ENCODE results near the gene PCDH19.

The PCDH19 gene

DNA sequence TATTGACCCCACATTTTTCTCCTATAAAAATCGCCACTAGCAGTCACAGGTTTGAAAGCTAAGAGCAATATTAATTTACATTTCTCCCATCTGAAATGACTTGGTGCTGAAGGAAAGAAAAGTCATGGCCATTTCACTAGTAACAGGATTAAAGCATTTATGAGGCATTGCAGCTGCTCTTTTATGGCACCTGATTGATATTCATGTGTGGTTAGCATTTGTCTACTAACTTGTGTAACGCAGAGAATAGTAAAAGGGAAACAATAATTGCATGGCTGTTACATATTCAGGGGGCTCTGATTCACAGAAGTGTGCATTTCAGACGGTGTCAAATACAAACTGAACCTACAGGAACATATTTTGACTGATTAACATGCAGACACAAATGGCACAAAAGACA, 5.2 kb downstream of the PCDH19 start:
- no peak for DNase-seq (ENCODE audit: low spot score)

DNA sequence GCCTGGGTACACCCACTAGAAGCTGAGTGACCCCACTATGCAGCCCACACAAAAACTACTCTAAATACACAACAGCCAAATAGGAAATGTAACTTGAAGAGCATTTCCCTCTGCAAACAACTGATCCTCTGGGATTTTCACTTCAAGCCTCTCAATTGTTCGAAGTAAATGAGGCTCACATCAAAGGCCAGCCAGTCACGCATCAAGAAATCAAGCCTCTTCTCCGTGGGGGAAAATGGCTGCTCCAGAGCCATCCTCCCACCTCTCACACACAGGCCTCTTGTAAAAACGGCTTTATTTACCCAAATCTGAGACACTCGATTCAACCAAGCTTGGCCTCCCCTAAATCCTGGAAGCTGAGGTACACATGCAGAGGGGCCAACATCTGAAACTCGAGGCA, 14.3 kb downstream of the PCDH19 start:
- no peak for DNase-seq (ENCODE audit: low spot score)

DNA sequence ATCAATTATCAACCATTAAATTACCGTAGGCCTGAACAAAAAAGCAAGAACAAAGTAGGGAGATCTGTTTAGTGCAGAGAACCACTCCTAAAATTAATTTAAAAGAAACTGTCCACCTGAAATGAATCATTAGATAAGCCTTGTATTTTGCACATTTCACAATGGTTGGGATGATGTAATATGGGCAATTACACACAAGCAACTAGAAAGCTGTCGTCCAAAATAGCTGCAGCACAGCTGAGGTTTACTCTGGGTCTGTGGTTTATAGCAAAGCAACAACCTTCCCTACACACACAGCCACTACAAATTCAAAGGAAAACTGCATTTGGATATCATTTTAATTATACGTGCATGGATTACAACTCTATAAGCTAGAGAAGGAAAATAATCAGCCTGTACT, 28.5 kb downstream of the PCDH19 start:
- no peak for DNase-seq (ENCODE audit: low spot score)

DNA sequence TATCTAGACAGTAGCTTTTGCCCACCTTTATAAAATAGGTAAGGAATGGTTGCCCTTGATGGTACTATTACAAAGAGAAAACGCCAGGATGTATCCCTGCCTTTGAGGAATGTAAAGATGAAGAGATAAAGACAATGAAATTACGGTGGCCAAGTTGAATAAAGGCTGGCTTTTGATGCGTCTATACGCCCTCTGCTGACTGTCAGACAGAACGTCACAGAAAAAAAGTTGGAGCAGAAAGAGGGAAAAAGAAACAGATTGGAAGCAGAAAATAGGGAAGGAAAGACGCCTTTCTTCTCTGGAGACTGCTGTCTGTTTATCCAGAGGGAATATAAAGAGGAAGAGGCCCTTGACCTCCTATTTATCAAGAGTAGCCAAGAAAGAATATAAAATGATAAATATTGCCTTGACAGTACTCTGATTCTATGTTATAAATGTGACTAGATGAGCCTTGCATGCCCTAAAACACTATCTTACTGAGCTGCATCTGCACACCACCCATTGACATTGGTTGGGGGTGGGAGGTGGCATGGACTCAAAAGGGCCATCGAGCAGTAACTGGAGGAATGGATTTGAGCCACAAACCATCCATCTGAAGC, 30.6 kb downstream of the PCDH19 start:
- DNase-seq (ENCODE audit: low spot score), result no peak

DNA sequence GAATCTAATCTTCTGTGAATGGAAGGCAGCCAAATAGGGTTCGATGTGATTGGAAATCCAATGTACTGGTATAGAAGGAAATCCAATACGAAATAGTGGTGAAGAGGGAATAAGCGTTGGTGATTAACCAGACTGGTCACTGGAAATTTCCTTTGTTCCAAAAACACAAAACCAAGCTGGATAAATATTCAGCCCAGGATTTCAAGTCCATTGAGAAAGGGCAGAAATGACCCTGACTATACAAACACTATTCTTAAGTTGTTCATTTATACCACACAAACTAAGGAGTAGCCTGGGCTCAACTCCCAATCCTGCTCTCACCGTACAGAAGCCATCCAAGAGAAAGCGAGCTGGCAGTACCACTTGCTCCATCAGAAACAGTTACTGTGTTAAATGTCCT, 32.2 kb downstream of the PCDH19 start:
- DNase-seq (ENCODE audit: low spot score), result no peak

DNA sequence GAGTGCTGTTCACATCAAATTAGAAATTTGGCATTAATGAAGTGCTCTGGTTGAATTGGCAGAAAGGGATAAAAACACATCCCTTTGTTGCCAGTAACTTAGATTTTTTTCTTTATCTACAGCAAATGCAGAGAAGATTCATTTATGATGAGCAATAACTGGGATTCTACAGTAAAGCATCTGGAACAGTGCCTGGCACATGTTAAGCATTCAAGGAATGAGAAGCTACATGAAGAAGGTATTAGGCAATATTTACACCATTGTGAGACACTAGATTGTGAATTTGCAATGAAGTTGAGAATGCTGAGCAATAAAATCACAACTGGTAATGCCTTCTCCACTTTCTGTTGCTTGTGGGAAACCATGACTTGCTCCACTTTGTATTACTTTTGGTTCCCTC, 33.5 kb downstream of the PCDH19 start:
- no peak for DNase-seq (ENCODE audit: low spot score)

DNA sequence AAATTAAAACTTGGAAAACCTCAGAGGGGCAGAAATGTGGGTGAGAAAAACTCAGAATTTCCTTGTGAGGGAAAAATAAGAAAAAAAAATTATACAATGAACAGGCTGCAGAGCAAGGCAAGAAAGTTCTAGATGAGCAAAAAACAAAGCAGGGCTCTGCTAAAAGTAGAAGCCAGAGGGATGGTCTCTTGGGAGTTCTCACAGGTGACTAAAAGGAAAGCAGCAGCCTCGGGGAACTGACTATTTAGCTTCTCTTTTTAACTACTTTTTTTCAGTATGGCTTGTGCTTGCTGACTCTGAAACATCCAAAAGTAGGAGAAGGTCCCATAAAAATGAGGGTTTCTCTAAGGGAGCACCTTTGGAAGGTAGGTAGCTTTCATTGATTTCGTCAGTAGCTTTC, 36.4 kb downstream of the PCDH19 start:
- DNase-seq (ENCODE audit: low spot score), result no peak

DNA sequence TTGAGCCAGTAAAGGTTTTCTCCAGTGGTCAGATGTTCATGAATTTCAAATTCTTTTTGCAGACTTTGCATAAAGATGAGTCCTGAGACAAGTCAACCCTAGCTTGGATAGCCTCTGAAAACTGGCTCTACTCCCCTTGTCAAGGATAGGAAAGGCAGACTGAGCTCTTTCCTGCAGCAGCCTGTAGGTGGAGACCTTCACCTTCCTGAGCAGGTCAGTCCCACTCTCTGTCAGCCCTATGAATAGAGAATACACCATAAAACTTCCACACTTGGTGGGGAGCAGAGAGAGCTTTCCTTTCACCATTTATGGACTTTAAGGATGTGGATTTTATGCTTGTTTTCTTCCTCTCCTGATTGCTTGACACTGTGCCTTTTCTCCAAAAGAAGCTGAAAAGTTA, 41.9 kb downstream of the PCDH19 start:
- no peak for DNase-seq (ENCODE audit: low spot score)

DNA sequence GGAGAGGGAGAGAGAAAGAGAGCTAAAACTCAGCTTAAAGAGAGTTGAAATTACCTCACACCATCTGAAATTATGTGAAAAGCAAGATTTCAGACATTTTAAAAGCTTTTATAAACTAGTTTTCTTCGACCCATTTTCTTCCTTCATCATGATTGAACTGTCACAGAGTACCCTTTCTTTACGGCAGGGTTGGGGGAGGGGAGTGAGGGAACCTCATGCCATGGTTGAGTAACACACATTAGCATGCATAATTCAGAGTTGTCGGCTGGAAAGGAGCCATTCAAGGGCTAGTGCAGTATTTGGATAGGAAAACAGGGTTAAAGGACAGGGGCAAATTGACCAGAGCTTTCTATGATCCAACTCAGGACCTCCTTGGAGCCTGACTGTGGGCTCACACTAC, 46.2 kb downstream of the PCDH19 start:
- no peak for DNase-seq (ENCODE audit: low spot score)

DNA sequence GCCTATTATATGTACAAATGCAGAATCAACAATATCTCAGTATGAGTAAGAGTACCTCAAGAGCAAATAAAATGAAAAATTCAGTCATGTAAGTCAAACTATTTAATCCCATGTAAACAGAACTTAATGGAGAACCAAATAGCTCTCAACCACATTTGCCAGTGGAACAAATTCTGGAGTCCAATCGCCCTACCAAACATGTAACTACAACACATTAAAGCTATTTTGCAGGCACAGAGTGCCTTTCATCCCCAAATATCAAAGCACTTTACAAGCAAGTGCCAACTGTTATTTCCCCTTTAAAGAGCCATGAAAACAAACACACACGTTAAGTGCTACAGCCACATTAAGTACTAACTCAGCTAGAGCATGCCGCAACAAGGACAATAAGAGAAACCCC, 51.3 kb downstream of the PCDH19 start:
- DNase-seq (ENCODE audit: low spot score), result no peak

DNA sequence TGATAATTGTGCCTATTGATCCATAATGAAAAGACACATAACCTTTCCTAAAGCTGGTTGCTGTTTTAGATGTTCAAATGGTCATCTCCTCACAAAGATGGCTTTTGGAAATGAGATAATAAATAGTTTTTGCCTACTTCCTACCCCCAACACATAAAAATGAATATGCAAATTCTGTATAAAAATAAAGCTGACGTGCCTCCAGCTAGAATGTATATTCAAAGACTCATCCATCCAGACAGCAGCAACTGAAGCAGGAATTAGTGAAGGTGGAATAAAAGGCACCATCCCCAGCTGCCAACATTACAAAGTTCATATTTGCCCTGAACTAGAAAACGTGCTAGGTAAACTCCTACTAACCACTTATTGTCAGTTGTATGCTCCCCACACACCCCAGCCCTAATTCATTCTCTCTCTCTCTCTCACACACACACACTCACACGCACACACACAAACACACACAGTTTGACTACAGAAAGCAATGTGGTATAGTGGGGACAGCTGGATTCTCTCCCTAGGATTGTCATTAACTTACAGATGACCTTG, 53.6 kb downstream of the PCDH19 start:
- no peak for DNase-seq (ENCODE audit: low spot score)

DNA sequence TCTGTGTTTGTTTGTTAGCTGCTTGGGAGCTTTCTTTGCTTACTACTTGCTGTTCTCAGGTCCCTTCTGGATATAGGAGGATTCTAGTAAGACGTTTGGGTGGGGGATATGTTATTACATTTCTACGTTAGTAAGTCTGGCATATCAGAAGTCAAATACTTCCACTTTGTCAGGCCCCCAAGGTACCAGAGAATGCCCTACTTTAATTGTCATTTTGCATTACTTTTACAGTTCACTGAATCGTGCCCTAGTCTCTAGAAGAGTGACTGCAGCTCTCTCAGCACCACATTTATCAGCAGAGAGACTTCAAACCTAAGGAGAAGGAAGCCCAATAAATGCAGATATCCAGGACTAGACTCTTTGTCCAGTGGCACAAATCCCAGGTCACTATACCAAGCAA, 54.4 kb downstream of the PCDH19 start:
- DNase-seq (ENCODE audit: low spot score), result no peak

DNA sequence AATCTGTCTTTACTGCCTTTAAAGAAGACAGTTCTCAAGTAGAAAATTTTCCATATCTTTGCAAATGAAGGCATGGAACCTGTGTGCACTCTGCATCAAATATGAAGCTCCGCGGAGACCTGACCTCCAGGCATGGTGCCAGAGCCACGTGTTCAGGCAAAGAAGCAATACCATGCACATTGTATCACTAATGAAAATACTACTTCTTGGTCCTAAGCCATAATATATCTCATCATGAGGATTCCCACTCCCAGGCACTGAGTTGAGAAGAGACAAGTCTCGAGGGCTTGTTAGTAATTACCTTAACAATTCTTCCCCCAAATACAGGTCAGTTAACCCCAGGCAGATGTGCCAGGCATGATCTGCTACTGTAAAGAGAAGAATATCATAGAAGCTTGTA, 56.7 kb downstream of the PCDH19 start:
- DNase-seq (ENCODE audit: low spot score), result no peak

DNA sequence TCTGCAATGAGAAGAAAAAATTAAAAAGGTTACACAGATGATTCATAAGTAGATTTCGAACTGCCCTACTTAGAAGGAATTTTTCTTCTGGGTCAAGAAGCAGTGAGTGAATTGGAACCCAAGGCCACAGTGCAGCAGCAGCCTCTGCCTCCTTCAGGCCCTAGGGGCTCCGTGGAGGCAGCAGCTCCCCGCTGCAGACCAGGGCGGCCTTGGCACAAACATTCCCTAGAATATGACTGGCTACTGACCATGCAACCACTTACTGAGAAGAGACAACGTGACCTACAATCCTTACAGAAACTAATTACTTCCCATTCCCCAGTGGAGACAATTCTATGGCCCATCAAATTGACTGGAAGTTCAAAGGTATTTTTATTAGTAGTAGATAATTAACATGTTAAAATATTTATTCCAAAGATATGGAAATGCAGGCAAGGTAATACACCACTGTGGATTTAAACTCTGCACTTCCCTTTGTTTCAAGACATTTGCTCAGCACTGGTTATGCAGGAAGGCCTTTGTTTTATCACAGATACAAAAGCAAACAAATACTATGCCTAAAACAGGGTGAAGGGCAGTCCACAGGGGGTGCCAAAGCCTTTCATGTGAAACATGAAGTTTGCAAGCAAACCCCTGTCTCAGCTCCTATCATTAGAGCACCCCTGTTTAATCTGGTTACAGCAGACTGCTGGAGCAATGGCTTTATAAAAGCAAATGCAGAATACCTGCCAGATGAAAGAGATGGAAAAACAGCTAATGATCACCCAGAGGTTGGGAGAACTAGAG, 59.2 kb downstream of the PCDH19 start:
- no peak for DNase-seq (ENCODE audit: low spot score)

DNA sequence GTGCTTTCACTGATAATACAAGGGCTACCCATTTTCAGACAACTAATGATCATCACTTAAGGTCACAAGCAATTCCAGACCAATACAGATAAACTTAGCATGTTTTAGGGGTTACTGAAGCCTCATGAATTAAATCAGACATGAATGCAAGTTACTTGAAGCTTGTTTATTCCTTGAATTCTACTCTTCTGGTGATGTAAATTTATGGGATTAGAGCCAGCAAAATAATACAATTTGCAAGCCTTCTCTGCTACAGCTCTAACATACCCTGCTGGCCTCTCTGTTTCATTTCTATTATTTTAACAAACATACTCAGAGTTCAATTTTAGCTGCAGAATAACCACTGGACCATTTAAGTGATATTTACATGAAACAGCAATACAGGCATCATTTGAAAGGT, 60.7 kb downstream of the PCDH19 start:
- DNase-seq (ENCODE audit: low spot score), result no peak

DNA sequence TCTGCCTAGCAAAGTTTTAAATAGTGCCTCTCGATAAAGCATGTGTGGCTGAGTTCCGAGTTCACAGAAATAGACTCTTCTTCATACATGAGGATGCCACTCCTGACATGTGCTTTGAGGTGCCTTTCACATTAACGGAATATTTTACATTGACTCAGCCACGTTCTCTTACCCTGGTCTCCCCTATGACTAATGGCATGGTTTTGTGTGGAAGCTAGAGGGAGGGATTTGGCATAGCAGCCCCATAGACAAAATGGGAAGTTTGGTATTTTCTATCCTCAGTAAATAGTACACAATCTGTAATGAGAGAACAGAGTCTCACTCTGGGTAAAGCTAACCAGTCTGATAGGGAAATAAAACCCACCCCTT, 68.9 kb downstream of the PCDH19 start:
- DNase-seq (ENCODE audit: low spot score), result no peak

DNA sequence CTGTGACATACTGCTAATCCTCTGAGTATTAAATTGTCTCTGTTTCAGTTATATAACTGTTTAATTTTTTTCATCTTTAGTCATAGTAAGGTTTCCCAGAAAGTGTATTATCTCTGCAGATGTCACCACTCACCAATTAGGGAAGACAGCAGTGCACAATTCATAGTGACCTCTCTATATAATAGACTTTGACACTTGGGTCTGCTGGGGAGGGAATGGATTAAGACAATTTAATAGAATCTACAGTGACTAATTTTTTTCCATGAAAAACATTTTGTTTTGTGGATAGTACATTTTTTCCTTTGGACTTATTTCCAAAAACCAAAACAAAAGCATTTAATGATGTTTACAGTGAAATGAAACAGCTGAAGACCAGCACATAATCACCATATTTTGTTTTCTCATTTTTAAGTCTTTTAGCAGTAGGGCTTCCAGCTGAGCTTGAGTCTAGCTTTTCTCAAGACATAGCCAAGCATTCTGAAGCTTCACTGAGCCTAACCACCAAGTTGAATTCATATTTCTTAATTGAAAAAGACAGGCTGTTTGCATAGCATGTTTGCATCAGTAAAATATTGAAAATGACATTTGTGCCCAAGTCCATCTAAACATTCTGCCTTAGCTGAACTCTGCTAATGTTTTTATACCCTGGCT, 69.5 kb downstream of the PCDH19 start:
- no peak for DNase-seq (ENCODE audit: low spot score)

DNA sequence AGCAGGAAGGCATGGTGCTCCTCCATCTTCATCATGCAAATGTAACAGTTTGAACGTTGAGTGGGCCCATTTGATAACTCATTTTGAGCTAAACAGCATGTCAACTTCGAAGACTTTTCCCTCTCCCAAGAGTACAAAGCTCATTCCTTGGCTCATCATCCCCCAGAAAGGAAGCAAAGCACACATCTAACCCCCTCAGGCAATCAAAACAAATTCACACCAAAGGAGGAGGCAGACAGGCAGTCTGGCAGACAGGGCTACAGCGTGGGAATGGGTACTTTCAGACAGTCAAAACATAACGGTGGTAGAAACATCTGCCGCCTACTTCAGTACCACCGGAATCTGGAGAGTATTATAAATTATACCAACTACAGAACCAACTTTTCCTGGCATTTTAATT, 81.7 kb downstream of the PCDH19 start:
- no peak for DNase-seq (ENCODE audit: low spot score)

DNA sequence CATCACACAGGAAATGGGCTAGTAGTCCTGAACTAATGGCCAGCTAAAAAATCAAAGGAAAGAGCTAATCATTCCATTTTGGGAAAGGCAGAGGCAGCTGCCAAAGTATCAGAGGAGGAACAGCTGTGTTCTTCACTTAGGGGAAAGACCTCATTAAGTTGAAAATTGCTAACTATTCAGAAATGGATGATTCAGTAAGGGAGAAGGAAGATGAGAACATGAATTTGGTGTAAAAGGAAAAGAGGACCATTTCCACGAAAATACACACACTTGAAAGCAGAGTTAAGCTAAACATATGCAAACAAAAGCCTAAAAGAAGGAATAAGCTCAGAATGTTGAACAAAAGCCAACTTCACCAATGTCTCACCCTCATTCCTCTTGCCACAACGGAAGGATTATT, 90.4 kb downstream of the PCDH19 start:
- DNase-seq (ENCODE audit: low spot score), result no peak

DNA sequence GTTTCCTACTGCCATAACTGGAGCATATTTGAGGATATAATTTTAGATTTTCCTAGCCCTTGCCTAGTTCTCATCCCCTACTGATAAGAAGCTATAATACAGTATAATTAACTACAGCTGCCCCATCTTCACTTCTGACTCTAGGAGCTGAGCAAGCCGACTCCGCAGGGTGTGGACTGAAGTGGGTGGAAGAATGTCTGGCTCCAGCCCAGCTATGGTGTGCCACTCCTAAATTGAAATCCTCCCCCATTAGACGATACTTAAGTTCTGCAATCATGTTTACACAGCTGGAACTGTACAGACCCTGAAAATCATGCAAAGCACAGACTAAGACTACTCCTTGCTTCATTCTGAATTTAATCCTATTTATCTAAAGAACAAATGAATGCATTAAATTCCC, 93.1 kb downstream of the PCDH19 start:
- DNase-seq (ENCODE audit: low spot score), result no peak

DNA sequence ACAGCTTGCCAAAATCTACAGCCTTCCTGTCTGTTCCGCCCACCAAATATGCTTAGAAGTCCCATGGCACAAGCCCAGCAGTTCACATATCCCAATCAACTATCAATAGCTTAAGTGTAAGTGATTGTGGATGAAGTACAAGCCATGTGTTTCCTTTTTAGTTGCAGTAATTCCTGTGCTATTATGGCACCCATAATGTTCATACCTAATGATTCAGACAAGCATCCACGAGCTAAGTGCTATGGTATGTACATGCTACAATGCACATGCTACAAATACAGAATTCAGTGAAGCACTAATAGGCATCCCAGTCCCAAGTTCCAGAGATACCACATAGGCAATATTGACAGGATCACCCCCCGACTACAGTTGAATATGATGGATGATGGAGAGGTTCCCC, 94.5 kb downstream of the PCDH19 start:
- DNase-seq (ENCODE audit: low spot score), result no peak

DNA sequence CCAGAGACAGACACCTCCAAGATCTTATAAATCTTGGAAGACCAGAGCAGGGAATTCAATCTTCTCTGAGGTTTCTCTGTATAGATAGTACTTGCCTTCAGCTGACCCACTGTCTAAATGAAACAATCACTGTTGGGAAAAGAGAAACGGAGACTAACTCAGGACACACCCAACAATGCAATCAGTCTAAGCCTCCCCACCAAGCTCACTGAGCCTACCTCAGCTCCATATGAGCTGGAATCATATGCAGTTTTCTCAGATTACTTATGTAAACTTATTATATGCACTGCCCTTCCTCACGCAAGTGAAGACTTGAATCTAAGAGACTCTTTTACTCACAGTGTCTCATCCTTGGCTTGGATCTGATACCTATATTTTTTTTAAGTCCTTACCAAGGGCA, 110.5 kb downstream of the PCDH19 start:
- no peak for DNase-seq (ENCODE audit: low spot score)

DNA sequence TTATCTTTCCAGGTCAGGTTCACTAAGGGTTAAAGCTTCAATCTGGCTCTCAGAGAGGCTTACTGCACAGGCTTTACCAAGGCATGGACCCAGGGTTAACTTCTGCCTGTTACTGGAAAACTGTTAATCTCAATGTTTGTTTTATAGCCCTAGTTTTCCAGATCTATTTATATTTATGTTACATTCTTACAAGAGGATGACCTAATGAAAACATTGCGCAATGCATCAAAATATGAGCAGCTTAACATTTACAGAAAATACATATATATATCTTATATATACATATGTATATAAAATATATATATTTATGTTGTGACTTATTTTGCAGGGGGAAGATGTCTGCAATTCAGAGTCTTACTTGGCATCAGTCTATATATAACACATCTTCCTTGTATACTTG, 112.3 kb downstream of the PCDH19 start:
- no peak for DNase-seq (ENCODE audit: low spot score)
